ENCODE measurements around the gene RAPGEF1. TPM values are rescaled to one million over a fixed set of nuclear protein-coding genes. Genes with fewer than 3 reads are reported as not detected.
"Not testable (repeated sequence)": the region's sequence is repeated elsewhere in the genome, so short reads cannot be mapped to it uniquely, and the experiment has no call there.

RAPGEF1 gene
- polyA plus RNA-seq, 3 donors, result 37.4 to 41.3 (median 38.2) TPM

DNA sequence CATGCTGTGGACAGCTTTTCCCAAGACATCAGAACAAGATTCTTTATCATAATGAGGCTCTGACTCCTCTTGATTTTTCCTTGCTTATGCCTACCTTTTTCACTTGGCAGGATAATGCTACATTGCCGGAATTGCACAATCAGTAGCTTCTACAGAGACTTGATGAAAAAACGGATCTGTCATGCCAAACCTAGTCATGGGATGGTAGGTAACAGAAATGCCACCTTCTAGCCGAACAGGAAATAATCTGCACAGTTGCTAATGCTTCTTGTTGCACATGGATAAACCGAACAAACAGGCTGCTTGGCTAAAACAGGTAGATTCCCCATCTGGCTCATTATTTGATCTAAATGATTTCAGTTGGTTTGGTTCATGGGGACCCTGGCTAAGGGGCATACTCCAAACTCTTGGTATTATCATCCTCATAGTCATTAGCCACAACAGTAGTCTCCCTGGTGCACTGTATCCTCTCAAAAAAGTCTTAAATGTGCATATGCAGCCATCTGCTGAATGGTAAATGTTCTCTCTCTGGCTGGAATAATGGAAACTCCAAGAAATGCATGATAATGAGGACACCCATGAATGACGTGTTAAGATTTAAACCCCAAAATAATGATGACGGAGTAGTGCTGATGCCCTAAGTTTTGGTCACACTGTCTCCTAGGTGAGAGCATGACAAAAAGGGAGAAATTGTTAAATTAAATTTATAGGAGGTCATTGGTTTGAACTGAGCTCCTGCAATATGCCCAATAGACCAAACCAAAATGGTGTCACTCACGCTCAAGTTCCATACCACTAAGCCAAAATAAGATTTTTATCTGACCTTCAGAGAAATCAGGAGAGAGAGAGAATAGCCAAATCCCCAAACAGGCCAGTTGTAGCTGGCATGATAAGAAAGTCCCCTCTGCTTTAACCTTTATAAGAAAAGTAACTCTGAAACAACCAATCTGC lies 47.0 kb downstream of the RAPGEF1 start:
- no peak for DNase-seq (ENCODE audit: low read depth in 3 of 3, low spot score in 2 of 3)

DNA sequence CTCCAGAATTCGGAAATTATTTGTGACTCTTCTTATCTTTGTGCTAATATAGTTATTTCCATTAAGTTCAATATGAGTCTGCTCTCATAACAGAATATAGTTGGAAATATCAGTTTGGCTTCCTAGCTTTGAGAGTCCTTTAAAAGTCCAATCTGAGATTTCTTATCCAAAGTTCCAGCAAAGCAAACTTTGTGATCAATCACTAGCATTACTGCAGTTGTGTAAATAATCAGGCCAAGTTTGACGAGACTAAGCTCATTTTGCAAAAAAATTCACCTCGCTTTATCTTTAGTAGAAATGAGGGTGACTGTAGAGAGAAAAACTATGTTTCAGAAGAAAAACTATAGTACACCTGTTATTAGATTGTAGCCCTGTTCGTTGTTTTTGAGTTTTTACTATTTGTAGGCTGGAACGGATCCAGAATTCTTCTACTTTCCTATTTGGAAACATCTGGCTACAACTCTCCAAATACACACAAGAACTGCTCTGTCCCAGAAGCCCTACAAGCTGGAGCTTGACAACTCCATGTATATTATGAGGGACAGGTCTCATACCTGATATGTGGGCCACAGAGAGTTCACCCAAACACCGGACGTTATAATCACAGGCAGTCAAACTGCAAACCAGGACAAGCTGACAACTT lies 47.8 kb downstream of the RAPGEF1 start:
- no peak for DNase-seq (ENCODE audit: low read depth in 3 of 3, low spot score in 2 of 3)

GRCh38 chr9:131690941-131691573 lies 48.8 kb downstream of the RAPGEF1 start:
- DNase-seq (ENCODE audit: low read depth in 3 of 3, low spot score in 2 of 3), result no peak

DNA sequence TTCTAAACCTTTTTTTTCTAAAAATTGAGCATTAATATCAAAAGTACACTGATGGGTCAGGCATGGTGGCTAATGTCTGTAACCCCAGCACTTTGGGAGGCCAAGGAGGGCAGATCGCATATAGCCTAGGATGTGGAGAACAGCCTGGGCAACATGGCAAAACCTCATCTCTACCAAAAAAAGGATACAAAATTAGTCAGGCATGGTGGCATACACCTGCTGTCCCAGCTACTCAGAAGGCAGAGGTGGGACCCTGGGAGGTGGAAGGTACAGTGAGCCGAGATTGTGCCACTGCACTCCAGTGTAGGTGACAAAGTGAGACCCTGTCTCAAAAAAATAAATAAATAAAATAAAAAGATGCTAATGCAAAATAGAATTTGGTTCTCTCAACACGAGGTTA lies 49.4 kb downstream of the RAPGEF1 start:
- no peak for DNase-seq (ENCODE audit: low read depth in 3 of 3, low spot score in 2 of 3)

DNA sequence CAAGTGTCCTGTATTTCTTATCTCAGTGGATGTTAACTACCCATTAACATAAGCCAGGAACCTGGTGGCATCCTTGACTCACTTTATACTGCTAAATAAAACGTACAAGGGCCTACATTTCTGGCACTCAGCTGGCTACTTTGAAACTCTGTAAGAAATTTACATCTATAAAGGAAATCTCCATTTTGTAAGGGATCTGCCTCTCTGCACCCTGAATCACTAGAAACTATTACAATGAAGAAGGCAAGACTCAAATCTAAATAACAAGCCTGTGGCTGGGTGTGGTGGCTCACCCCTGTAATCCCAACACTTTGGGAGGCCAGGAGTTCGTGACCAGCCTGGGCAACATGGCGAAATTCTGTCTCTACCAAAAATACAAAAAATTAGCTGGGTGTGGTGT lies 51.5 kb downstream of the RAPGEF1 start:
- no peak for DNase-seq (ENCODE audit: low read depth in 3 of 3, low spot score in 2 of 3)

DNA sequence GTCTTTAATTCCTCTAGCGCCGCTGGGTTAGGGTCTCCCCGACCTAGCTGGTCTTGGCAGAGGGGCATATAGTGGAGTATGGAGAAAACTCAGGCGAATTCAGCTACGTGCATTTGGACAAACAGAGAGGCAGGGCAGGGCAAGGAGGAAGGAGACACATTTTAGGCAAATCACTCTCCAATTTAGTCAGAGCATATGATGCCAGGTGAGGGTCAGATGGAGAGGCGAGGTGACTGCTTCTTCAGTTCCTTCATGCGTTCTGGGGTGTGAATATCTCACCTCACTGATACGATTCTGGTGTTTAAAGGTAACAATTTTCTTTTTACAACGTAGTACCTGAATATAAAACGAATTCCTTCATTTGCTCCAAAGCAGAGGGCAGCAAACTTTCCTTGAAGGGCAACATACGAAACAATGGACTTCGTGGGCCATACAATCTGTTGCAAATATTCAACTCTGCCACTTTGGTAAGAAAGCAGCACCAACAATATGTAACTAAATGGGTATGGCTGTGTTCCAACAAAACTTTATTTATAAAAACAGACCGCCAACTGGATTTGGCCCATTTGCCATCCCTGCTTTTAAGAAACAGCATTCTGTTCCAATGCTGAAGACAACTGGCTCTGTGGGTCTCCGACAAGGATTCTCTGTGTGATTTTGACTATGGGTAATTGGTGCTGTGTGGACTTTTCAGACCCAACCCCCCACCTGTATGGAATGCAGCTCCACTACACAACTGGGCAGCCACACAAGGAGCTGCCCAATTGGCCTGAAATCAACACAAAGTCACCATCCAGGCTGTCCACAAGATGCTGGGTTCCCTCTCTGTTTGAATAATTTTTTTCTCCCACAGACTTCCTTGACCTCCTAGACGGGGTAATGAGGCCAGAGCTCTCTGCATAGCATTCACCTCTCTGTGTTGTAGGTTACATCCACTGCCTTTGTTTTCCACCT lies 53.8 kb downstream of the RAPGEF1 start:
- no peak for DNase-seq (ENCODE audit: low read depth in 3 of 3, low spot score in 2 of 3)

DNA sequence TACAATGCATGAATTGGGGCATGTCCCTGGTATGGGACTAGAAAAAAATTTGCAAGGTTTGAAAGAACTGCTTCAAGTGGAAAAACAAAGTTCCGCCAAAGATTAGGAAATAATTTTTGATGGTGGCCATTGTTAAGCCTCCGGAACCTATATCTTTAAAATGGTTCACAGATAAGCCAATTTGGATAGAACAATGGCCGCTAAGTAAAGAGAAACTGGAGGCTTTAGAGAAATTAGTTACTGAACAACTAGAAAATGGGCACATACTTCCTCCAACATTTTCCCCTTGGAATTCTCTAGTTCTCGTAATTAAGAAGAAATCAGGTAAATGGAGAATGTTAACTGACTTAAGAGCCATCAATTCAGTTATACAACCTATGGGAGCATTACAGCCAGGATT lies 56.8 kb downstream of the RAPGEF1 start:
- not testable (repeated sequence) for DNase-seq (ENCODE audit: low read depth in 3 of 3, low spot score in 2 of 3)

- no peak for DNase-seq (ENCODE audit: low read depth in 3 of 3, low spot score in 2 of 3)
Measured at GRCh38 chr9:131682261-131682660, 57.6 kb downstream of the RAPGEF1 start.

DNA sequence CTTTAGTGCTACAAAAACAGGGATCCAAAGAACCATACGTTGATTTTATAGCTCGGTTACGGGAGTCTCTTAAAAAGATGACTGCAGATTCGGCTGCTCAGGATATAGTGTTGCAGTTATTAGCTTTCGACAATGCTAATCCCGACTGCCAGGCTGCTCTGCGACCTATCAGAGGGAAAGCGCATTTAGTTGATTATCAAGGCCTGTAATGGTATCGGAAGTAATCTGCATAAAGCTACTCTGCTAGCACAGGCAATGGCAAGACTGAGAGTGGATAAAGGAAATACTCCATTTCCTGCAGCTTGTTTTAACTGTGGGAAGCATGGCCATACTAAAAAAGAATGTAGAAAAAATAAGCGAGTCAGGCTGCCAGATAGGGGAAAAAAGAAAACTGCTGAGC lies 58.0 kb downstream of the RAPGEF1 start:
- not testable (repeated sequence) for DNase-seq (ENCODE audit: low read depth in 3 of 3, low spot score in 2 of 3)

DNA sequence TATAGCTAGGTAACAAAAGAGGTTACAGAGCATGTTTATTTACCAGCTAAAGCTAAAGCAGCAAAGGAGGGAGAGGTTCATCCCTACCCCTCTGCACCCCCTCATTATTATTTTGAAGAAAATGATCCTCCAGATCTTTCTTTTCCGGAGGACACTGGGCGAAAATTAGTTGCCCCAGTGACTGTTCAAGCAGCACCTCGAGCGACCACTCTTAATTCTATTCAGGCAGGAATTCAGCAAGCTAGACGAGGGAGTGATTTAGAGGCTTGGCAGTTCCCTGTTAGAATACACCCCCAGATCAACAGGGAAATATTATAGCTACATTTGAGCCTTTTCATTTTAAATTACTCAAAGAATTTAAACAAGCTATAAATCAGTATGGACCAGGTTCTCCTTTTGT lies 58.8 kb downstream of the RAPGEF1 start:
- DNase-seq (ENCODE audit: low read depth in 3 of 3, low spot score in 2 of 3), result not testable (repeated sequence)

DNA sequence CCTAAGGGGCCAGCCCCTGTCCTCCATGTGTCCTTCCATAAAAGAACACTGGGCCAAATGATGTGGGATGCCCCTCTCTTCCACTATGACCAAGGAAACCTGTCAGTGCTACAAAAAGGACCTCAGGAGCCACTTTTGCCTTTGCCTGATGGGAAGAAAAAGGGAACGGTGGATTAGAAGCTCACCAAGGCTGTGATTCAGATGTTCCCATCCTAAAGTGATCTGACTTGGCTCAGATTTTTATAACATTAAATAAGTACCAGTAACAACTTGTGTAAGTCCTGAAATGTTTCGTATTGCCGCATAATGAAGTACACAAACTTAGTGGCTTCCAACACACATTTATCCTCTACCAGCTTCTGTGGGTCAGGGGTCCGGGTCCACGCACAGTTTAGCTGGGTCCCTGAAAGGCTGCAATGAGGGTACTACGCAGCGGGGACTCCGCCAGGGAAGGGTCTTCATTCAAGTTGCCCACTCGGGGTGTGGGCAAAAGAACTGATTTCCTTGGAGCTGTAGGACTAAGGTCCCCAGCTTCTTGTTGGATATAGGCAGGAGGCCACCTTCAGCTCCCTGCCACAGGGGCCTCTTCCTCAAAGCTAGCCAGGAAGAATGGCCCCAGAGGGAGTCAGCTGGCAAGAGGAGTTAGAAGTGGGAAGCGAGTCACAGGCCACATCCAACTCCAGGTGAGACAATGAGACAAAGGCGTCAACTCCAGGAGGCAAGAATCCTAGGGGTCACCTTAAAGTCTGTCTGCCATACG lies 60.4 kb downstream of the RAPGEF1 start:
- DNase-seq (ENCODE audit: low read depth in 3 of 3, low spot score in 2 of 3), result no peak

DNA sequence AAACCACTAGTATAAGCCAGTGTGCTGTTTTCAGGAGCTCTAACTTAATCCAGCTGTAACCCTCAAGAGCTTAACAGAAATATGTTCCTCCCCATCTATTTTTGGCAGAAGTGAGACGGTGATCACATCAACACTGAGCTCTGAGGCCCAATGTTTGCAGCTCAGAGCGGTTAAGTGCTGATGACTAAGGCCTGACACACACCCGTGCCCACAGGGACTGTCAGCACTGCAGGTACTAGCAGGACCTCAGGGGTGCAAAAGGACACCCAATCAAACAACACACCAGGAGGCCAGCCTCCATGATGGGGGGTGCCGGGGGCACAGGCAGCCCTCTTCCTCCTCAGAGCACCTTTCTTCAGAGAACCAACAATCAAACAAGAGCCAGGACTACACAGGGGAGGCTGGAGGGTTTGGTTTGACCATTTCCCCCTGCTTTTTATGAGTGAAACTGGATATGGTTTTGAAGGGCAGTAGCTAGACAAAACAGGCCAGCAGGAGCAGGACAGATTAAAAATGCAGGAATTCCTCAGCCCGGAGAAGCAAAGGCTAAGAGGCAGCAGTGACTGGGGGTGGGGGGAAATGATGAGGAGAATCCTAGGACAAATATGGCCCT lies 61.3 kb downstream of the RAPGEF1 start:
- DNase-seq (ENCODE audit: low read depth in 3 of 3, low spot score in 2 of 3), result no peak

DNA sequence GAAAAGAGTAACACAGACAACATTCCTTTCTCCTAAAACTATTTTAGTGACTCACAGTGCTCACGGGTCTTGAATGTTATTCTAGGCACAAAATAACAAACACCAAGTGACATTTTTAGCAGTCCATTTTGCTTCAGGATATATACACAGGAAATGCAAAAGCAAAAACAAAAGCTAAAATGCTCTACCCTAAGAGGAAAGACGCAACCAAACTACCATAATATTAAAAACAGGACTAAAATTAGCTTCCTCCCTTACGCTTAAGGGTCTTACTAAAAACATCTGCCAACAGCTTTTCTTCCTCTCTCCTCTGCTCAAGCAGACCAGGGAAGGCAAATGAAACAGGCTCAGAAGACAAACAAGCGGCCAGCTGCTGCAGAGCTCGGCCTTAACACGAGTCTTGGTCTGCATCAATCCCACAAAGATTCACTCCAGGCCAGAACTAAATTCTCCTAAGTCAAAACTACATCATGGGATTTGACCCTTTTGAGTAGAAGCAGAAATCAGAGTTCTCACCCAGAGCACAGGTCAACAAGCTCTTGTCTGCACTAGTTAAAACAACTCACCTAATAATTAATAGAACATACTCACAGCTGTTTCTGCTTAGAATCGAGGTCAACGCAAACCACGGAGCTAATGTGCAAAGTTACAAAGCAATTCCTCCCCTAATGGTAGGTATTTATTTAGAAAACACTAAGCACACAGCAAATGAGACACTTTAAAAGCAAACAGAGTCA lies 62.3 kb downstream of the RAPGEF1 start:
- DNase-seq (ENCODE audit: low read depth in 3 of 3, low spot score in 2 of 3), result no peak

GRCh38 chr9:131677049-131677443 lies 62.8 kb downstream of the RAPGEF1 start:
- no peak for DNase-seq (ENCODE audit: low read depth in 3 of 3, low spot score in 2 of 3)

- no peak for DNase-seq (ENCODE audit: low read depth in 3 of 3, low spot score in 2 of 3)
Measured at GRCh38 chr9:131676431-131676972, 63.4 kb downstream of the RAPGEF1 start.

GRCh38 chr9:131675437-131676022 lies 64.3 kb downstream of the RAPGEF1 start:
- no peak for DNase-seq (ENCODE audit: low read depth in 3 of 3, low spot score in 2 of 3)

- no peak for DNase-seq (ENCODE audit: low read depth in 3 of 3, low spot score in 2 of 3)
Measured at GRCh38 chr9:131674425-131675421, 65.2 kb downstream of the RAPGEF1 start.
